ENCODE data around the gene UVRAG. TPM values are rescaled to one million over a fixed set of nuclear protein-coding genes. Genes with fewer than 3 reads are reported as not detected.

Gene UVRAG
- total RNA-seq, 1 experiment from 2014 or later: 29.5 TPM

- in situ Hi-C loops (cut with HindIII; ENCODE audit: low pct_unique_long_range_greater_than_20kb, low sequenced_read_pairs): no loop called here
- CTCF ChIA-PET: no interaction called here
- no TSS peak for BruUV-seq (replicated peaks)
Observed at GRCh38 chr11:76164861-76165751, 350.1 kb downstream of the UVRAG start.

DNA sequence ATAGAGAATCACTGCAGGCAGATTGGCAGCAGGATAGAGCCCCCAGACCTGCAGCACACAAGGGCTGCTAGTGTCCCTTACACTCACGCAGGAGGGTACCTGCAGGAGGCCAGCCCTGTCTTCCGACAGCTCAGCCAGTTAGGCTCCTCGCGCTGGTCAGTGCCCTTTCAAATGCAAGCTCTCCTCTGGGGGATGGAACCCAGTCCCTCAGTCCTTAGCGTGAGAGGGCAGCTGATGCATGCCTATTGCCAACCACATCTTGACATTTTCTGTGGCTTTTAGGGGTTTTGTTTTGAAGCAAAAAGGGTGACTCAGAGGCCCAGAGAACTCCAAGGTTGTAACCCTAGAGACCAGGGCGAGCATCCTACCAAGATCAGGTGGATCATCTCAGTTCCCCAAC, 351.3 kb downstream of the UVRAG start:
- intact Hi-C loops (cut with micrococcal nuclease; ENCODE audit: unreplicated experiment): no loop called here
- DNase-seq (ENCODE audit: low read depth, low spot score): no peak
- Histone ChIP-seq H3K36me3 (ENCODE audit: control insufficient read depth, insufficient read depth, low read length) (no peaks in the 10 kb centered on the region), H3K9me3 (ENCODE audit: control insufficient read depth, insufficient read depth, low read depth, low read length) (no peaks in the 10 kb centered on the region), H3K27ac (ENCODE audit: low read length) (no peak overlapping the region), H3K4me3 (ENCODE audit: low read depth in 2 of 2, low read length in 2 of 2) (no peak overlapping the region), H3K27me3 (ENCODE audit: control insufficient read depth, insufficient read depth, low read length) (no peaks in the 10 kb centered on the region; the same call in 1 of the 2 replicates), H3K4me1 (ENCODE audit: control insufficient read depth, insufficient read depth, low read length) (peaks cover 4% of the 10 kb centered on the region; the same call in 1 of the 2 replicates)
- no peak for ATAC-seq
- POLR2A ChIA-PET: no interaction called here
- CTCF ChIA-PET: interaction anchor here (0.6 kb wide), 1 partner anchor 153 kb away, joined by 5 read pairs; no protein-coding TSS in a partner anchor
- no TSS peak for BruUV-seq (replicated peaks)
- TF ChIP-seq CTCF (IDR thresholded peaks at IDR 0.05) (no peak), TCF7L2 (IDR thresholded peaks at IDR 0.05; ENCODE audit: low read depth, low read length) (no peak), REST (IDR thresholded peaks at IDR 0.05; ENCODE audit: insufficient read depth in 1 of 2, low read depth in 2 of 2, low read length in 1 of 2) (no peak)
- in situ Hi-C loops (cut with HindIII; ENCODE audit: low pct_unique_long_range_greater_than_20kb, low sequenced_read_pairs): no loop called here

More at GRCh38 chr11:76164861-76165751, 350.1 kb downstream of the UVRAG start:
- Histone ChIP-seq H3K4me1 (ENCODE audit: control insufficient read depth, insufficient read depth, low read length) (peaks cover 4% of the 10 kb centered on the region; the same call in 1 of the 2 replicates), H3K27ac (ENCODE audit: low read length) (no peak overlapping the region), H3K36me3 (ENCODE audit: control insufficient read depth, insufficient read depth, low read length) (no peaks in the 10 kb centered on the region), H3K4me3 (ENCODE audit: low read depth in 2 of 2, low read length in 2 of 2) (no peak overlapping the region), H3K9me3 (ENCODE audit: control insufficient read depth, insufficient read depth, low read depth, low read length) (no peaks in the 10 kb centered on the region), H3K27me3 (ENCODE audit: control insufficient read depth, insufficient read depth, low read length) (no peaks in the 10 kb centered on the region; the same call in 1 of the 2 replicates)
- DNase-seq (ENCODE audit: low read depth, low spot score): no peak
- intact Hi-C loops (cut with micrococcal nuclease; ENCODE audit: unreplicated experiment): no loop called here
- ATAC-seq: no peak
- TF ChIP-seq TCF7L2 (IDR thresholded peaks at IDR 0.05; ENCODE audit: low read depth, low read length) (no peak), SIN3A (IDR thresholded peaks at IDR 0.05; ENCODE audit: borderline replicate concordance, insufficient read depth, low read depth, low read length) (no peak), POLR2AphosphoS5 (IDR thresholded peaks at IDR 0.05; ENCODE audit: low read depth, low read length) (no peak), REST (IDR thresholded peaks at IDR 0.05; ENCODE audit: insufficient read depth in 1 of 2, low read depth in 2 of 2, low read length in 1 of 2) (no peak), CTCF (IDR thresholded peaks at IDR 0.05) (no peak)
- POLR2A ChIA-PET: no interaction called here

Measured in Panc1 (cell line).